Liver (tissue), 3 donors: ENCODE data around the gene DIAPH2.

Experiments used
- EGR1 ChIP-seq, 2 donors: IDR thresholded peaks; 2 replicates each; pipeline ENCODE4 v1.6.1; 2016 to 2018; ENCODE audit warnings: antibody characterized with exemption in 2 of 2, low read depth in 2 of 2
- GABPA ChIP-seq, 2 donors: IDR thresholded peaks in 1 of 2; conservative IDR thresholded peaks in 1 of 2; 2 replicates each; pipeline ENCODE4 v1.6.1; 2016; ENCODE audit warnings: antibody characterized with exemption in 2 of 2, mild to moderate bottlenecking in 1 of 2, moderate library complexity in 1 of 2
- RAD21 ChIP-seq, 2 donors: IDR thresholded peaks; 2 replicates each; pipeline ENCODE4 v1.6.1; 2016; ENCODE audit warnings: antibody characterized with exemption in 2 of 2, mild to moderate bottlenecking in 2 of 2
- RXRA ChIP-seq, 2 donors: IDR thresholded peaks; 2 replicates each; pipeline ENCODE4 v1.6.1; 2017 to 2018; ENCODE audit warnings: antibody characterized with exemption in 2 of 2, mild to moderate bottlenecking in 1 of 2
- TAF1 ChIP-seq: conservative IDR thresholded peaks from 2 replicates; pipeline ENCODE4 v1.6.1; 2016; ENCODE audit warnings: antibody characterized with exemption, mild to moderate bottlenecking
- YY1 ChIP-seq: IDR thresholded peaks from 2 replicates; pipeline ENCODE4 v1.6.1; 2016; ENCODE audit warnings: antibody characterized with exemption, mild to moderate bottlenecking
- TF ChIP-seq, protein P1 (sequence below): fragments of 150-350 bp; IDR thresholded peaks from 2 replicates; pipeline ENCODE4 v1.5.1; 2017; ENCODE audit warnings: improper control_type of control experiment, low read depth, low read length; ENCODE audit not compliant: missing input control
- TF ChIP-seq, protein P2 (sequence below): IDR thresholded peaks from 2 replicates; pipeline ENCODE4 v1.6.1; 2016; ENCODE audit warnings: antibody characterized with exemption
- donor health status: healthy.
- donor health status: healthy.

DNA sequence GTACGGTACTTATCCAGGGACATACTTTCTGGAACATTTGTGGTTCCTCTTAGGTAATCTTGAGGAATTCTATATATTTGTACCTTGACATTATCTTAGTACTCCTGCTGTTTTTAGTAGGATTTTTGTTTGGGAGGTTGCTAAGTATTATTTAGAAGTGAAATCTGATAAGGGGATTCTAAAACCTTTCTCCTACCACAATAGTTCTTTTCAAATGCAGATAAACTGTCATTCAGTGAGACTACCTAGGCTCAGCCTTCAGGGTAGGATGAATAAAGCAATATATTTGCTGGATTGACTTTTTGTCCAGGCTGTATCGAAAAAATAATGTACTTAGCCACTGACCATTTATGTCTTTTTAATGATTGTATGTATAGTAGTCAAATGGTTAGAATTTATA is 25.4 kb downstream of the DIAPH2 start:
- TF ChIP-seq, protein P1, sequence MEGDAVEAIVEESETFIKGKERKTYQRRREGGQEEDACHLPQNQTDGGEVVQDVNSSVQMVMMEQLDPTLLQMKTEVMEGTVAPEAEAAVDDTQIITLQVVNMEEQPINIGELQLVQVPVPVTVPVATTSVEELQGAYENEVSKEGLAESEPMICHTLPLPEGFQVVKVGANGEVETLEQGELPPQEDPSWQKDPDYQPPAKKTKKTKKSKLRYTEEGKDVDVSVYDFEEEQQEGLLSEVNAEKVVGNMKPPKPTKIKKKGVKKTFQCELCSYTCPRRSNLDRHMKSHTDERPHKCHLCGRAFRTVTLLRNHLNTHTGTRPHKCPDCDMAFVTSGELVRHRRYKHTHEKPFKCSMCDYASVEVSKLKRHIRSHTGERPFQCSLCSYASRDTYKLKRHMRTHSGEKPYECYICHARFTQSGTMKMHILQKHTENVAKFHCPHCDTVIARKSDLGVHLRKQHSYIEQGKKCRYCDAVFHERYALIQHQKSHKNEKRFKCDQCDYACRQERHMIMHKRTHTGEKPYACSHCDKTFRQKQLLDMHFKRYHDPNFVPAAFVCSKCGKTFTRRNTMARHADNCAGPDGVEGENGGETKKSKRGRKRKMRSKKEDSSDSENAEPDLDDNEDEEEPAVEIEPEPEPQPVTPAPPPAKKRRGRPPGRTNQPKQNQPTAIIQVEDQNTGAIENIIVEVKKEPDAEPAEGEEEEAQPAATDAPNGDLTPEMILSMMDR = no peak
- TF ChIP-seq TAF1 = no peak
- TF ChIP-seq GABPA (IDR thresholded peaks at IDR 0.05 in 1 of 2, conservative IDR thresholded peaks at IDR 0.05 in 1 of 2) = no peak
- no peak for TF ChIP-seq RXRA (IDR thresholded peaks at IDR 0.05)
- TF ChIP-seq YY1 = no peak
- TF ChIP-seq, protein P2, sequence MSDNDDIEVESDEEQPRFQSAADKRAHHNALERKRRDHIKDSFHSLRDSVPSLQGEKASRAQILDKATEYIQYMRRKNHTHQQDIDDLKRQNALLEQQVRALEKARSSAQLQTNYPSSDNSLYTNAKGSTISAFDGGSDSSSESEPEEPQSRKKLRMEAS = no peak
- no peak for TF ChIP-seq RAD21 (IDR thresholded peaks at IDR 0.05)
- no peak for TF ChIP-seq EGR1 (IDR thresholded peaks at IDR 0.05; ENCODE audit: low read depth in 2 of 2)
